Keratinocyte (primary cell): Measurements from ENCODE around the gene SLC7A1.

Experiments used
- CTCF ChIP-seq, 3 experiments: IDR thresholded peaks in 1 of 3; conservative IDR thresholded peaks in 1 of 3; optimal IDR thresholded peaks in 1 of 3; 2 replicates in 2 of 3; 3 replicates in 1 of 3; pipeline versions ENCODE3 to v1.5.1; 2011; ENCODE audit warnings: low read length in 3 of 3, mild to moderate bottlenecking in 3 of 3, moderate library complexity in 2 of 3, control low read depth in 1 of 3, inconsistent platforms in 1 of 3; ENCODE audit not compliant: insufficient read depth in 2 of 3; ENCODE audit errors: extremely low read depth in 1 of 3
- EZH2 ChIP-seq: IDR thresholded peaks from one replicate; pipeline ENCODE4 v1.6.1; 2012; ENCODE audit warnings: inconsistent platforms, mild to moderate bottlenecking, low read length, moderate library complexity

- TF ChIP-seq CTCF (optimal IDR thresholded peaks at IDR 0.05 in 1 of 3, IDR thresholded peaks at IDR 0.05 in 1 of 3, conservative IDR thresholded peaks at IDR 0.05 in 1 of 3; ENCODE audit: extremely low read depth in 1 of 3, insufficient read depth in 2 of 3, low read length in 3 of 3) (no peak), EZH2 (no peak)
Observed at GRCh38 chr13:29589234-29589633, 6.3 kb downstream of the SLC7A1 start.
